Left cardiac atrium (tissue), 4 donors: ENCODE measurements around the gene EPHB4. TPM values are rescaled to one million over a fixed set of nuclear protein-coding genes. Genes with fewer than 3 reads are reported as not detected.
"Not testable (repeated sequence)": the region's sequence is repeated elsewhere in the genome, so short reads cannot be mapped to it uniquely, and the experiment has no call there.

ENCODE experiments used
- ATAC-seq, 2 donors: fragments of 200-7000 bp; cut with Tn5 transposase; one replicate each; pipeline ENCODE4 v1.9.1; 2020; ENCODE audit warnings: mild to moderate bottlenecking in 2 of 2, moderate library complexity in 2 of 2
- DNase-seq: peaks from one replicate; pipeline ENCODE4 v3.0.0-alpha.2; 2020
- intact Hi-C, 2 donors: fragments of 100-400 bp; cut with DNase I; formaldehyde crosslinking; loops; one replicate each; pipeline versions ENCODE4 v1.14.1 to v1.15.1; 2022 to 2023
- total RNA-seq, 2 donors: library from RNA; stranded (reverse); fragmentation: NEBNext Ultra II Directional; extraction: Animal tissue kit (Norgen Biotek cat#: 25700); gene quantifications; one replicate each; pipeline ENCODE4 v1.2.1, GENCODE V29; 2021
- donor health status: DM: no; HTN: yes; CAD: no.
- donor health status: DM: no; HTN: yes; CAD: no; lungs with severe emphysema.
- donor health status: DM: yes; HTN: yes; CAD: no.
- donor health status: Dilated cardiomyopathy.

Gene EPHB4
- total RNA-seq, 2 donors from 2014 or later = 27.5 to 46.8 TPM

DNA sequence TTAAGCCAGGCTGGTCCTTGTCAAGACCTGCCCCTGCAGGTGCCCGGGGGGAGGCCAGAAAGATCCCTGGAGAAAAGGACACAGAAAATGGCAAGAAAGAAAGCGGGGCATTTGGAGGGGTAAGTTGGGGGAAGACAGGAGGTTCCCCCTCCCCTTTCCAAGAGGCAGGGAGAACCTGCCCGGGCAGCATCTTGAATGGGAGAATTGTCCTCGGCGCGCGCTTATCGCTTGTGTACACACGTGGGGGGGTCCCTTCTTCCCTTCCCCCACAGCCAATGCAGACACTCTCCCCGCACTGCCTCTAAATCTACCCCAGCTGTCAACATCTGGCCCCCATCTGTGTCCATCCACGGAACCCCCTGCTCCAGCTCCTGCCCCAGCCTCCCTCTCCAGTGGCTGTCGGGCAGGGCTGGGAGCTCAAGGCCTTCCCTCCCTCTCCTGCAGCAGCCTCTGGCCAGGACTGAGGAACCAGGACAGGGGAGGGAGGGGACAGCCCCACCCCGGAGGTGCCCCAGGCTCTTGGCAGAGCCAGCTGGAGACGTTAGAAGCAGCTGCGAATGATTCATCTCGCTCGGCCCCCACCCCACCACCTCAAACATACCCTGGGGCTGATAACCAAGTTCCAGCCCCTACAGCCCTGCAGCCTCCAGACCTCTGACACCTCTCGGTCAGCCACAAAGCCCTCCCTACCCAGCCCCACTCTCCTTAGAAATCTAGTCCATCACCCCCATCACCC is 25.3 kb downstream of the EPHB4 start:
- ATAC-seq (peak; percentile 31 to 75), DNase-seq (peak; percentile 59)
- intact Hi-C loops = no loop called here

DNA sequence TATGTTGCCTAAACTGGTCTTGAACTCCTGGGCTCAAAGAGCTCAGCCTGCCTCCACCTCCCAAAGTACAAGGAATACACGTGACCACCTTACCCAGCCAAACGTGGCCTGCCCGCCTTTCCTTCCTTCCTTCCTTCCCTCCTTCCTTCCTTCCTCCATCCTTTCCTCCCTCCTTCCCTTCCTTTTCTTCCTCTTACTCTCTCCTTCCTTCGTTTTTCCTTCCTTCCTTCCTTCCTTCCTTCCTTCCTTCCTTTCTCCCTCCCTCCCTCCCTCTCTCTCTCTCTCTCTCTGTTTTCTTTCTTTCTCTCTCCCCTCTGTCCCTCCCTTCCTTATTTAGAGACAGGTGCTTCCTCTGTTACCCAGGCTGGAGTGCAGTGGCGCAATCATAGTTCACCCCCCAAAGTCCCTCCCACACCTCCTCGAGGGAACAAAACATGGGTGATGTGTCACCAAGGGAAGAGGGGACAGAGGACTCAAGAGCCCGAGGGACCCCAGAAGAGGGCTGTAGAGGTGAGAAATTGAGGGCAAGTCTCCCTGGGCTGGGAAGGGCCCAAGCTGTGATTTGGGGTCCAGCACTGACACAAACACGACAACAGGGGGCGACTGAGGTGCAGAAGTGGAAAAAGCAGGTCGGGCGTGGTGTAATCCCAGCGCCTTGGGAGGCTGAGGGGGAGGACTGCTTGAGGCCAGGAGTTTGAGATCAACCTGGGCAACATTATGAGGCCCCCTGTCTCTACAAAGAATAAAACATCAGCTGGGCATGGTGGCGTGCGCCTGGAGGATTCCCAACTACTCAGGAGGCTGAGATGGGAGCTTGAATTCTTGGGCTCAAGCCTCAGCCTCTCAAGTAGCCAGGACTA is 28.1 kb downstream of the EPHB4 start:
- ATAC-seq (peak; percentile 21 to 31), DNase-seq (peak; percentile 81)
- intact Hi-C loops = loop anchor here (1.0 to 2.0 kb wide), 2 partner anchors 50 to 53 kb away; partner anchors contain the start of gene SLC12A9 (in 1 of the 2)

DNA sequence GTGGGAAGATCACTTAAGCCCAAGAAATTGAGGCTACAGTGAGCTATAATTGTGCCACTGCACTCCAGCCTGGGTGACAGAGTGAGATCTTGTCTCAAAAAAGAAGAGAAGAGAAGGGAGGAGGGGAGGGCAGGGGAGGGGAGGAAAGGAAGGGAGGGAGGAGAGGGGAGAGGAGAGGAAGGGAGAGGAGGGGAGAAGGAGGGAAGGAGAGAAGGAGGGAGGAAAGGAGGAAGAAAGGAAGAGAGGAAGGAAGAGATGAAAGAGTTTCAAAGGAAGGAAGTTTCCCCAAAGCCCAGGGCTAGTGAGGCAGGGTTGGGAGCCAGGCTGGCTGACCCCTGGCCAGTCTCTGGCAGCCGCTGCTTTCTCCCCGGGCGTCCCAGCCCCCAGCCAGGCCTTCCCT is 32.6 kb downstream of the EPHB4 start:
- intact Hi-C loops = no loop called here
- DNase-seq (no peak), ATAC-seq (no peak)

DNA sequence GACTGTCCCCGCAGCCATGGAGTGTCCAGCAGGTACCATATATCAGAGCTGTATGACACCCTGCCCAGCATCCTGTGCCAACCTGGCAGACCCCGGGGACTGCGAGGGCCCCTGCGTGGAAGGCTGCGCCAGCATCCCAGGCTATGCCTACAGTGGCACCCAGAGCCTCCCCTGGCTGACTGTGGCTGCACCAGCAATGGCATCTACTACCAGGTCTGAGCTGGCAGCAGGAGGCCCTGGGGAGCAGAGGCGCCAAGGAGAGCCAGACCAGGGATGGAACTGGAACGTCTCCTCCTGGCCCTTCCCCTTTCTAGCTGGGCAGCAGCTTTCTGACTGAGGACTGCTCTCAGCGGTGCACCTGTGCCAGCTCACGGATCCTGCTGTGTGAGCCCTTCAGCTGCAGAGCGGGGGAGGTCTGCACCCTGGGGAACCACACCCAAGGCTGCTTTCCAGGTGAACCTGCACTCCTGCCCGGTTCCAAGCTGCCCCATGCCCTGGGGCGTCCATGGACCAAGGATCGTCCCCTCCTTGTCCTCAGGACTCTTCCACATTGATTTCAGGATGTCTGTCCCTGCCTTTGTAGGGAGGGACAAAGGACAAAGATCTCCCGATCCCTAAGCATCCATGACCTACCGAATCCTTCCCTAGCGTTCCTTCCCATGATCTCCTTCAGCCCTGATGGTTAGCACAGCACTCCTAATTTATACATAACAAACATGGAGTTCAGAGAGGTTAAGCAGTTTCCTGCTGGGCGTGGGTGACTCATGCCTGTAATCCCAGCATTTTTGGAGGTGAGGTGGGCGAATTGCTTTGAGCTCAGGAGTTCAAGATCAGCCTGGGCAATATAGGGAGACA is 33.3 kb downstream of the EPHB4 start:
- intact Hi-C loops = no loop called here
- ATAC-seq (no peak), DNase-seq (no peak)

DNA sequence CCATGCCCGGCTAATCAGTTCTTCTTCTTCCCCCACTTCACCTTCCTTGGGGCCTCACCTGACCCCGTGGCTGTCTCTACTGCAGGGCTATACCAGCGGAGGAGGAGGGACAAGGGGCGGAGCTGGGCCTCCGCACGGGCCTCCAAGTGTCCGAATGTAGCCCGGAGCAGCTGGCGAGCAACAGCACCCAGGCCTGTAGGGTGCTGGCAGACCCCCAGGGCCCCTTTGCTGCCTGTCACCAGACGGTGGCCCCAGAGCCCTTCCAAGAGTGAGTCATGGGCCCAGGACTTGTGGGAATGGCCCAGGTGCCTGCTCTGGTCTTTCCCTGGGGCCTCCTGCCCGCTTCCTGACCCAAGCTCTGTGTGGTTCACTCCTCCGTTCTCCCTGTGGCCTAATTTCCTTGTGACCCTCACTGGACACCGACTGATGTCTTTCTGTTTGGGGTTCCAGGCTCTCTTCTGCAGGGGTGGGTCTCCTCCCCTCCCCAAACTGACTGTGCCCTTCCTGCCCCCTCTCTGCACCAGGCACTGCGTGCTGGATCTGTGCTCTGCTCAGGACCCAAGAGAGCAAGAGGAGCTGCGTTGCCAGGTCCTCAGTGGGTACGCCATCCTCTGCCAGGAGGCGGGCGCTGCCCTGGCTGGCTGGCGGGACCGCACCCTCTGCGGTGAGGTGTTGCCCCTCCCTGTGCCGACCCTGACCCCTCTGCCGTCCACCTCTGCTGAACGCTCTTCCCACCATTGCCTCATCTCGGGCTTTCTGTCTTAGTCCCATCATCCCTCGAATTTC is 35.2 kb downstream of the EPHB4 start:
- intact Hi-C loops = no loop called here
- ATAC-seq = no peak

DNA sequence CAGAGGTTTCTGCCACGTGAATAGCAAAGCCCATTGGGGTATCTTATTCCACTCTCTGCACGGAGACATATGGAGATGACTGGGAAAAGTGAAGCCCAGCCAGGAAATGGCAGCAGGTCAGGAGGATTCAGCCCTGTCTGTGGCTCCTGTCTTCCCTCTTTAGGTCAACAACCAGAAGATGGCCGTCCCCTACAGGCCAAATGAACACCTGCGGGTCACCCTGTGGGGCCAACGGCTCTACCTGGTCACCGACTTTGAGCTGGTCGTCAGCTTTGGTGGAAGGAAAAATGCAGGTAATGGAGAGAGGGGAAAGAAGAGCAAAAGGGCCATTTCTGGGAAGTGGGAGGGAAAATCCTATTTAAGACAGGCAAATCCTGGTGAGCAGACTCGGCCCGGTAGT is 38.3 kb downstream of the EPHB4 start:
- no peak for DNase-seq
- intact Hi-C loops = no loop called here
- no peak for ATAC-seq

More for the DNA sequence above, 35.2 kb downstream of the EPHB4 start:
- DNase-seq = no peak

DNA sequence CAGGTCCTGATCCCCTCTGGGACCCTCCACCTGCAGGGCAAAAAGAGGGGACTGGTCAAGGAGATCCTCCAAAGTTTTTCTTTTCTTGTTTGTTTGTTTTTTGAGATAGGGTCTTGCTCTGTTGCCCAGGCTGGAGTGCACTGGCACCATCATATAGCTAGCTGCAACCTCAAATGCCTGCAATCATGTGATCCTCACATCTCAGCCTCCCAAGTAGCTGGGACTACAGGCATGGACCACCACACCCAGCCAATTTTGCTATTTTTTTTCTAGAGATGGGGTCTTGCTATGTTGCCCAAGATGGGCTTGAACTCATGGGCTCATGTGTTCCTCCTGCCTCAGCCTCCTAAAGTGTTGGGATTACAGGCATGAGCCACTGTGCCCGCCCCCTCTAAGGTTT is 41.0 kb downstream of the EPHB4 start:
- no peak for DNase-seq
- intact Hi-C loops = no loop called here
- no peak for ATAC-seq

DNA sequence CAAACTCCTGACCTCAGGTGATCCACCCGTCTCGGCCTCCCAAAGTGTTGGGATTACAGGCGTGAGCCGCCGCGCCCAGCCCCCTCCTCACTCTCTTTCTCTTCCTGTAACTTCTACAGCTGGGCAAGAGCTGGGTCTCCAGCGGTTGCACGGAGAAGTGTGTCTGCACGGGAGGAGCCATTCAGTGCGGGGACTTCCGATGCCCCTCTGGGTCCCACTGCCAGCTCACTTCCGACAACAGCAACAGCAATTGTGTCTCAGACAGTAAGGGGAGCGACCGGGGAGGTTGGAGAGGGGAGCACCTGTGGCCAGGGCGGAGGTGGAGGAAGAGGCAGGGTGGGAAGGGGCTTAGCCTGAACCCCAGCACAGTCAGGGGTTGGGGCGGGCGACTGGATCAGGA is 41.4 kb downstream of the EPHB4 start:
- no peak for ATAC-seq
- intact Hi-C loops = no loop called here

DNA sequence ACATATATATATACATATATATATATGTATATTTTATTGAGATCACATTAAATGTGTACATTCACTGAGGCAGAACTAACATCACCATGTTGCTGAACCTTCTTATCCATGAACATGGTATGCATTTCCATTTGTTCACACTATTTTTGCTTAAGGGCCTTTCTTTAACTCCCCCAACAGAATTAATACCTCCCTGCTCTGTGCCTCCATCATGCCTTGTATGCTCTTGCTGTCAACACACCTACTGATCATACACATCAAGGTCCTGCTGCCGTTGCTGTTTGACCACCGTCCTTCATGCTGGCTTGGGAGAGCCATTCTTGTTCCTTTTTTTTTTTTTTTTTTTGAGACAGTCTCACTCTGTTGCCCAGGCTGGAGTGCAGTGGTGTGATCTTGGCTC is 43.5 kb downstream of the EPHB4 start:
- intact Hi-C loops = no loop called here

More for the DNA sequence above, 41.4 kb downstream of the EPHB4 start:
- no peak for DNase-seq

DNA sequence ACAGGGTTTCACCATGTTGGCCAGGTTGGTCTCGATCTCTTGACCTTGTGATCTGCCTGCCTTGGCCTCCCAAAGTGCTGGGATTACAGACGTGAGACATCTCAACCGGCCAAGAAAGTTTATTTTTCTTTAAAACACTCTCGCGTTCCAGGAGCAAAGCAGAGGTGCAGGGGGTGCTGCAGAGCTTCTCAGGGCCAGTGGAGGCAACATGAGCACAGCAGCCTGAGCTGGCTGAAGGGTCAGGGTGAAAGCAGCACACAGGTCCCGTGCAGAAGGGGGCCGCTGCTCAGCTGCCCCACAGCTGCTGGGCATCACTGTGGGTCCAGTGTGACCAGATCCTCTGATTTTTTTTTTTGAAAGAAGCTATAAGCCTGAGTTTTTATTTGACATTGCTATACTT is 46.1 kb downstream of the EPHB4 start:
- intact Hi-C loops = no loop called here
- ATAC-seq (no peak), DNase-seq (no peak)

More for the DNA sequence above, 43.5 kb downstream of the EPHB4 start:
- DNase-seq (no peak), ATAC-seq (no peak)

DNA sequence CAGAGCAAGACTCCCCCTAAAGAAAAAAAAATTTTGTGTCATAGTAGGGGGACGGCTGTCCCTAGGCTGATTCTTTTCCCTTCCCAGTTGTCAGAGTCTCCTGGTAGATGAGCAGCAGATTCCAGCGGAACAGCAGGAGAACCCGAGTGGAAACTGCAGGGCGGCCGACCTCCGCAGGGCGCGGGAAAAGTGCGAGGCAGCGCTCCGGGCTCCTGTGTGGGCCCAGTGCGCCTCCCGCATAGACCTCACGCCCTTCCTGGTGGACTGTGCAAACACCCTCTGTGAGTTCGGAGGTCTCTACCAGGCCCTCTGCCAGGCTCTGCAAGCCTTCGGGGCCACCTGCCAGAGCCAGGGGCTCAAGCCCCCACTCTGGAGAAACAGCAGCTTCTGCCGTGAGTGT is 48.0 kb downstream of the EPHB4 start:
- ATAC-seq (no peak), DNase-seq (no peak)
- intact Hi-C loops = no loop called here

DNA sequence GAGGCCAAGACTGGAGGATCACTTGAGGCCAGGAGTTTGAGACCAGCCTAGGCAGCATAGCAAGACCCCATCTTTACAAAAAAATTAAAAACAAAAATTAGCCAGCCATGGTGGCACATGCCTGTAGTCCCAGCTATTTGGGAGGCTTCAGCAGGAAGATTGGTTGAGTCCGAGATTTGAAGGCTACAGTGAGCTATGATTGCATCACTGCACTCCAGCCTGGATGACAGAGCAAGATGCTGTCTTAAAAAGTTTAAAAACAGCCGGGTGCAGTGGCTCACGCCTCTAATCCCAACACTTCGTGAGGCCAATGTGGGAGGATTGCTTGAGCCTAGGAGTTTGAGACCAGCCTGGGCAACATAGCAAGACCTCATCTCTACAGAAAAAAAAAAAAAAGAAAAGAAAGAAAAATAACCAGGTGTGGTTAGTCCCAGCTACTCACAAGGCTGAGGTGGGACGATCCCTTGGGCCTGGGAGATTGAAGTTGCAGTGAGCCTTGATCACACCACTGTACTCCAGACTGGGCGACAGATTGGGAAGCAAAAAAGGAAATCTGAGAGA is 49.2 kb downstream of the EPHB4 start:
- intact Hi-C loops = no loop called here
- DNase-seq (no peak), ATAC-seq (no peak)

DNA sequence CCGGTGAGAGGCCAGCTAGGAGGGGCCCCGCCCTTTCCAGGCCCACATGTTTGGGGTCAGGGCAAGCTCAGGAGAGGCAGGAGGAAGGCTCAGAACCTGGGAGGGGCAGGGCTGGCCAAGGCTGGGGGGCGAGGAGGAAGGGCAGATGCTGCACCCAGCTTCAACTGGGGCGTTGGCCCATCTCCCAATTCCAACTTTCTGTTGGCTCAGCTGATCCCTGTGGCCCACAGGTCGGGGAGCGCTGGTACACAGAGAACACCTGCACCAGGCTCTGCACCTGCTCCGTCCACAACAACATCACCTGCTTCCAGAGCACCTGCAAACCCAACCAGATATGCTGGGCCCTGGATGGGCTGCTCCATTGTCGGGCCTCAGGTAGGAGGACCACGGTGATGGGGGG is 53.8 kb downstream of the EPHB4 start:
- intact Hi-C loops = no loop called here
- no peak for ATAC-seq

DNA sequence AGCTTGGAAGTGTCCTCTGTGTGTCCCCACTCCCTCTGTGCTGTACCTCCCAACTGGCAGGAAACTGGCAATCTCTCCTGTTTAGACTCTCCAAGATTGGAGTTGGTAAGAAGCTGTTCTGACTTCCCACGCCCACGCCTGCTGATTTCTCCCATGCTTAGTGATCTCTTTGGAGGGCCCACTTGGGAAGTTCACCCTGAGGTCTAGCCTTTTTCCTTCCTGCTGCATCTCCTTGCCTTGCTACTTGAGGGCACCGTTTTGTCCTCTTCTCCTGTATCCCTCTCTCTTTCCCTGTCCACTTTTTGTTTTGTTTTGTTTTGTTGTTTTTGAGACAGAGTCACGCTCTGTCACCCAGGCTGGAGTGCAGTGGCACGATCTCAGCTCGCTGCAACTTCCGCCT is 58.5 kb downstream of the EPHB4 start:
- intact Hi-C loops = no loop called here
- ATAC-seq = no peak
- DNase-seq = no peak

More for the DNA sequence above, 53.8 kb downstream of the EPHB4 start:
- no peak for DNase-seq

DNA sequence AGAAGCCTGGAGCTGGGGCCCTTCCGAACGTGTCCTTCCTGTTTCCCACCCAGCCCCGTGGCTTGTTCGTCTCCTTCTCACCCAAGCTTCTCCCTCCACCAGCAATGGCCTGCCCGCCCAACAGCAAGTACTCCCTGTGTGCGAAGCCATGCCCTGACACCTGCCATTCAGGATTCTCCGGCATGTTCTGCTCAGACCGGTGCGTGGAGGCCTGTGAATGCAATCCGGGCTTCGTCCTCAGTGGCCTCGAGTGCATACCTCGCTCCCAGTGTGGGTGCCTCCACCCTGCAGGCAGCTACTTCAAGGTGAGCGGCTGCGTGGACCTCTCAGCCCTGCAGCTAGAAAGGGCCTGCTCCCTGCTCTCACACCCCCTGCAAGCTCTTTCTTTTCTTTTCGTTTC is 62.1 kb downstream of the EPHB4 start:
- intact Hi-C loops = no loop called here
- ATAC-seq (no peak), DNase-seq (no peak)

DNA sequence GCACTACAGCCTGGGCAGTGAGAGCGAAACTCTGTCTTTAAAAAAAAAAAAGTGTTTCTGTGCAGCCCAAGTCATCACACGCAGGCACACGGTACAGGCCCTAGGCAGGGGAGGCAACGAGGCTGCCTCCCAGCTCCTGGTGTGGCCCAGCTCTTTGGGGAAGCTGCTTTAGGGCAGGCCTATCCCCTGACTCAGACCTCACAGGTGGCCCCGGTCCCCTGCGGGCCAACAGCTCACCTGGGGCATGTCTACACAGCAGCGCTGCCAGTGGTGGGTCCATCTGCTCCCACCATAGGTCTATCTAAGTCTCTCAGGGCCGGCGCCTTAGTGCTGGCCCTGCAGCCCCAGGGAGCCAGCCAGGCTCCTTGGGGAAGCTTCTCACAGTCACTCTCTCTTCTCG is 62.5 kb downstream of the EPHB4 start:
- DNase-seq (no peak), ATAC-seq (no peak)
- intact Hi-C loops = no loop called here

DNA sequence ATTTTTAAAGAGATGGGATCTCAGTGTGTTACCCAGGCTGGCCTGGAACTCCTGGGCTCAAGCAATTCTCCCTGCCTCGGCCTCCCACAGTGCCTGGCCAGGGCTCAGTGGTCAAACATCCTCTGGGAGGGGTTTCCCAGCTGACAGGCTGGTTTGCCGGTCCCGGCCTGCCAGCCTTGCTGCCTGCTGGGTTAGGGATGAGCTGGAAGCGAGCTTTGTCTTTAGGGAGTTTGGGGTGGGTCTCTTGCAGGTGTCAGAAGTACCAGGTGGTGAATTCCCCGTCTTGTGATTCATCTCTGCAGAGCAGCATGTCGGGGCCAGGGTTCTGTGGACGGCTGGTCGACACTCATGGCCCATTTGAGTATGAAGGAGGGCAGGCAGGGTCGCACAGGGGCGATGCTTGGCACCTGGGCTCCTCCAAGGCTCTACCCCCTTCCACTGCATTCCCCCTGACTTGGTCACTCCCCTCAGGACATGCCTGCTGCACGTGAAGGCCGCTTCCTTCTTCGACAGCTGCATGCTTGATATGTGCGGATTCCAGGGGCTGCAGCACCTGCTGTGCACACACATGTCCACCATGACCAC is 63.7 kb downstream of the EPHB4 start:
- intact Hi-C loops = no loop called here
- ATAC-seq (no peak), DNase-seq (no peak)

DNA sequence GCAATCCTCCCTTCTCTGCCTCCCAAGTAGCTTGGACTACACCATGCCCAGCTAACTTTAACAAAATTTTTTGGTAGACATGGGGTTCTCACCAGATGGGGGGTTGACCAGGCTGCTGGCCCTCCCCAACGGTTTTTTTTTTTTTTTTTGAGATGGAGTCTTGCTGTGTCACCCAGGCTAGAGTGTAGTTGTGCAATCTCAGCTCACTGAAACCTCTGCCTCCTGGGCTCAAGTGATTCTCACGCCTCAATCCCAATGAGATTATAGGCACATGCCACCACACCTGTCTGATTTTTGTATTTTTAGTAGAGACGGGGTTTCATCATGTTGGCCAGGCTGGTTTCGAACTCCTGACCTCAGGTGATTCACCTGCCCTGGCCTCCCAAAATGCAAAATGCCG is 64.5 kb downstream of the EPHB4 start:
- DNase-seq, ATAC-seq, intact Hi-C loops: not testable (repeated sequence)
